HG02759 (cell line): Measurements from ENCODE around the gene RRP1B.
"Not testable (repeated sequence)": the region's sequence is repeated elsewhere in the genome, so short reads cannot be mapped to it uniquely, and the experiment has no call there.

ENCODE experiments used
- ATAC-seq: cut with Tn5 transposase; IDR thresholded peaks from one replicate; pipeline ENCODE4 v1.9.1; 2021; ENCODE audit warnings: mild to moderate bottlenecking, moderate library complexity; ENCODE audit not compliant: unreplicated experiment

The RRP1B gene

GRCh38 chr21:43667191-43667904, 8.0 kb downstream of the RRP1B start:
- no peak for ATAC-seq

- ATAC-seq: no peak
Observed at GRCh38 chr21:43669828-43670605, 10.7 kb downstream of the RRP1B start.

GRCh38 chr21:43675871-43676270, 16.5 kb downstream of the RRP1B start:
- ATAC-seq: no peak

GRCh38 chr21:43676391-43676790, 17.0 kb downstream of the RRP1B start:
- ATAC-seq: no peak

DNA sequence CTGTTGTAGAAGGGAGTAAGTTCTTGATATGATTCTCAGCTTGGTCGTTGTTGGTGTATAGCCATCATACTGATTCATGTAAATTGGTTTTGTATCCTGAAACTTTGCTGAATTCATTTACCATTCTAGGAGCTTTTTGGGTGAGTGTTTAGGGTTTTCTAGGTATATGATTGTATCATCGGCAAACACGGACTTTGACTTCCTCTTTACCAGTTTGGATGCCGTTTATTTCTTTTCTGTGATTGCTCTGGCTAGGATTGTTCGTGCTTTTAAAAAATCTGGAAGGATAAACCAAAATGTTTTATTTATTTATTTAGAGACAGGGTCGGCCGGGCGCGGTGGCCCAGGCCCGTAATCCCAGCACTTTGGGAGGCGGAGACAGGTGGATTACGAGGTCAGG, 20.6 kb downstream of the RRP1B start:
- ATAC-seq: no peak

- ATAC-seq: not testable (repeated sequence)
Observed at GRCh38 chr21:43680421-43680820, 21.1 kb downstream of the RRP1B start.

DNA sequence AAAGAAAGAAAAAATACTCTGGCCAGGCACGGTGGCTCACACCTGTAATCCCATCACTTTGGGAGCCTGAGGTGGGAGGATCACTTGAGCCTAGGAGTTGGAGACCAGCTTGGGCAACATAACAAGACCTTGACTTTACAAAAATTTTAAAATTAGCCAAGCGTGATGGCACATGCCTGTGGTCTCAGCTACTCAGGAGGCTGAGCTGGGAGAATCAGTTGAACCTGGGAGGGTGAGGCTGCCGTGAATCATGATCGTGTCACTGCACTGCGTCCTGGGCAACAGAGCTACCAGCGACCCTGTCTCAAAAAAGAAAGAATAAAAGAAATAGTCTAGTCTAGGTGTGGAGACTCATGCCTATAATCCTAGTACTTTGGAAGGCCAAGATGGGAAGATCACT, 22.3 kb downstream of the RRP1B start:
- no peak for ATAC-seq

- ATAC-seq: no peak
Observed at GRCh38 chr21:43684424-43684823, 25.1 kb downstream of the RRP1B start.

GRCh38 chr21:43686811-43687565, 27.6 kb downstream of the RRP1B start:
- no peak for ATAC-seq

GRCh38 chr21:43687566-43688399, 28.4 kb downstream of the RRP1B start:
- no peak for ATAC-seq

DNA sequence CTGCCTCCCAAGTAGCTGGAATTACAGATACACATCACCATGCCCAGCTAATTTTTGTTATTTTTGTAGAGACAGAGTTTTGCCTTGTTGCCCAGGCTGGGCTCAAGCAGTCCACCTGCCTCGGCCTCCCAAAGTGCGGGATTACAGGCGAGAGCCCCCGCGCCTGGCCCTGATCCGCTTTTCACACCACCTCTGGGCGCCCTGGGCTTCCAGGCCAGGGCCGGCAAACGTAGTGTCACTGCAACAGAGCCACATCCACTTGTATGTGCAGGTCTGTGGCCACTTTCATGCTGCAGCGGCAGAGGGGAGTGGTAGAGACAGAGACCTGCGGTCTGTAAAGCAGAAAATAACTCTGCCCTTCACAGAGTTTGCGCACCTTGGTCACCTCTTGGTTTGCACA, 29.5 kb downstream of the RRP1B start:
- no peak for ATAC-seq

DNA sequence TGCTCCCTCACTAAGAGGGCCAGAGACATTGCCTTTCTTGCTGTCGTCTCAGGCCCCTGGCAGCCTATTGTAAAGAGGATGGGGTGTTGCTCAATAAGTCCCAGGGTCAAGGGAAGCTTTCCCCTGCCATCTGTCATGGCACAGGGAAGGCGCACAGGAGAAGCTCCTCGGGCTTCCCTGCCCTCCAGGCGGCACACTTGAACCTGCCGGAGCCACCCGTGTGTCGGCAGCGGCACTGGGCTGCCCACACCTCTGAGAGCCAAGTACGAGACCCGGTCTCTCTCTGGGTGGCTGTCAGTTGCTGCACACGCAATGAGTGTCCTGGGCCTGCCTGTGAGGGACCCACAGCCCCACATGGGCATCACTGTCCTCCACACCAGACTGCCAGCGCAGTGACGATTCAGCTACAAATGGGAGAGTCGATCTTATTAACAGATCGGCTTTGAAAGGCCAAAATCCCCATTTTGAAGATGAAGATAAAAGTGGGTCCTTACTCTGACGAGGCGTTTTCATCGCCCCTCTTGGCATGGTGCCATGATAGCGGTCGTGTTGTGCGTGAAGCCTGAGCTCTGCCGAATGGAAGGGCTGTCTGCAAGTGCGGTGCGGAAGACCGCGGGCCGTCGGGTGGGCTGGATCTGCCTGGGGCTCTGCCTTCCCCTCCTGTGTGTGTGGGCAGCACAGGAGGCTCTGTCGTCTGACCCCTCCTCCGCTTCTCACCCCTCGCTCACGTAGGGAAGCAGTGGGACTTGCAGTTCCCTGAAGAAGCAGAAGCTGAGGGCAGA, 30.4 kb downstream of the RRP1B start:
- no peak for ATAC-seq

DNA sequence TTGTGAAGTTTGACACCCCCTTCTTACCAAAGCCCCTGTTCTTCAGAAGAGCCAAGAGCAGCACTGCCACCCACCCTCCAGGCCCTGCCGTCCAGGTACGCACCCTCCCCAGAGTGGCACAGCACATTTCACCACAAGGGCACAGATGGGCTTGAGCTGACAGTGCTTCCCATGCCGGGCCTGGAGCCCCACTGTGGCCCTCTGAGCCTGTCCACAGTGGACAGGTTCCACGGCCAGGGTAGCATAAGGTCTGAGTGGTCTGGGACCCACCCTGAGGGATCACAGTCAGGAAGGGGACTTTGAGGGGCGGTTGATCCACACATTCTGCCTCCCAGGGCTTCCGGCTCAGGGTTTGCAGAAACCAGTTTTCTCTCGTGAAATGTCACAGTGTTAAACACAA, 31.0 kb downstream of the RRP1B start:
- ATAC-seq: no peak

DNA sequence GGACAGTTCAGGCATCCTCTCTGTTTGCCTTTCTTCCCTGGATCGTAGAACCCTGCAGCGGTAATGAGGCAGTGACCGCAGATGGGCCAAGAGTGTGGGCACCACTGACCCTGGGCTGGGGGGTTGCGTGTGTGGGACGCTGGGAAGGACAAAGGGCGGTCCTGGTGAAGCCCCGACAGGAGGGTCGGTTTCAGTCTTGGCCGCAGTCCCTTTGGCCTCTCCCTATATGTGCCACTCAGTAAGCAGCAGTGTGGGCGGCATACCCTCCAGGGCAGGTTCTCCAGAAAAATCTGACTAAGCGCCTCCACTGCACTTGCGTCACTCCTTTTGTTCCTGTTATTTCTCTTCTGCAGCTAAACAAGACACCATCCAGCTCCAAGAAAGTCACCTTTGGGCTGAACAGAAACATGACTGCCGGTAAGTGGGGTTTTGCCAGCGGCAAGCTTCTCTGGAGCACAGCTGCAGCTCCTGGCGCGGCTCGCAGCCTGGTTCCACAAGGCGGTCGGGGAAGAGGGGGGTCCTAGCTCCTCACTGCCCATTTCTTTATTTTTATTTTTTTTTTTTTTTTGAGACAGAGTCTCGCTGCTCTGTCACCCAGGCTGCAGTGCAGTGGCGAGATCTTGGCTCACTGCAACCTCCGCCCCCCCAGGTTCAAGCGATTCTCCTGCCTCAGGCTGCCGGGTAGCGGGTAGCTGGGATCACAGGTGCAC, 31.9 kb downstream of the RRP1B start:
- ATAC-seq: no peak

GRCh38 chr21:43691801-43692200, 32.4 kb downstream of the RRP1B start:
- no peak for ATAC-seq

- no peak for ATAC-seq
Observed at GRCh38 chr21:43692949-43693348, 33.6 kb downstream of the RRP1B start.

DNA sequence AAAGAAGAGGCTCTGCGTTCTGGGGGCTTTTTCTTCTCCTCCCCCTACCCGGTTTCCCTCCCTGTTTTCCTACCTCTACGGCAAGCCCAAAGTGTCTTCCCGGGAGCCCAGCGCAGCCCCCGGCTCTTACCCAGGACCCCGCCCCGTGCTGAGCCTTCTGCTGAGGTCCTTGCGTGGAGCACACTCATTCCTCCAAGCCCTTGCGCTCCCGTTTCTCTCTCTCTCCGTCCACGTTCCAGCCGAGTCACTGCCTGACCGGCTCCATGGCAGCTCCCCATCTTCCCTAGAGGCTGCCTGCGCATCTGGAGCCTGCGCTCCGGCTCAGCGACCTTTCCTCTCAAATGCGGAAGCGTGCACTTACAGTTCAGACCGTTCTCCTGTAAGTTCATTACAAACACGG, 34.6 kb downstream of the RRP1B start:
- ATAC-seq: no peak

DNA sequence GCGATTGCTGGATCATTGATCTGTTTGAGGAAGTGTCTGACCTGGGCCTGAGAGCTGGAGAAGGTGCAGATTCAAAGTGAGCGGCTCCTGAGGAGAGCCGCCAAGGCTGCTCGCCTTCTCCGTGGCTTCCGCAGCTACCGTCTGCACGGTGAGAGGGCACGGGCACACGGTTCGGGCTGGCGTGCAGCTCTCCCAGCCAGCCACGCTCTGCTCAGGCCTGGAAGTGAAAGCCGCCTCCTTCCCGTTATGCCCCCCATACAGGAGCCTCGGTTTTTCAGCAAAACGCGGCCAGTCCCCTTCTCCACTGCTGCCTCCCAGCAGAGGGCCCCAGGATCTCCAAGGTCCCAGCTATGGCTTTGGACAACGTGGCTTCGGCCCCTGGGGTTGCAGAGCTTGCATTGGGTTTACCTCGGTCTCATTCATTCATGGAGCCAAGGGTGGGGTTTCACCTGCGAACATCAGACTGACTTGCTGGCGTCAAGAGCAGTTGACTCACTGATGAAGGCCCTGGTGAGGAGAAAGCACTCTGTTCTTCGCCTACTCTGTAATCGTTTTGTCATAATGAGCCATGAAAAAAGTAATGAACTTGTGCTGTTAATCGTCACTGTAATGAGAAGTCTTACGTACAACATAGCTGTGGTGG, 35.2 kb downstream of the RRP1B start:
- no peak for ATAC-seq

DNA sequence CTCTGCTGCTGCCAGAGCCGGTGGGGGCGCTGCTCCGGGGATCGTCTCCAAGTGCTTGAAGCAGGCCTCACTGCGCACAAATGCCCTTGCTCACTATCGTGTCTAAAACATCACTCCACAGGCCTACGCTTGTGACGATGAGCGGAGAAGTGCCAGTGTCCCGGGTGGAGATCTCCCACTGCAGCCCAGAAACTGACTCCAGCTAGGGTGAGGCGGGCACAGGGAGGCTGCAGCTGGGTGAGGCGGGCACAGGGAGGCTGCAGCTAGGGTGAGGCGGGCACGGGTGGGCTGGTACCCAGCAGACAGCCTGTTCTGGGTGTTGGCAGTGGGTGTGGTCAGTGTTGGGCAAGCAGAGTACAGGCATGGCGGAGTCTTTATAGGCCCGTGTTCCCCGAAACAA, 36.9 kb downstream of the RRP1B start:
- no peak for ATAC-seq
